GM12873 (cell line): ENCODE measurements around the gene STARD7.

Source experiments
- TF ChIP-seq, protein P1 (sequence below): IDR thresholded peaks from 2 replicates; pipeline ENCODE4 v1.5.1; 2012; ENCODE audit warnings: low read depth, mild to moderate bottlenecking, moderate library complexity, low read length, control low read depth; ENCODE audit not compliant: insufficient read depth; ENCODE audit errors: missing control alignments

Gene STARD7

DNA sequence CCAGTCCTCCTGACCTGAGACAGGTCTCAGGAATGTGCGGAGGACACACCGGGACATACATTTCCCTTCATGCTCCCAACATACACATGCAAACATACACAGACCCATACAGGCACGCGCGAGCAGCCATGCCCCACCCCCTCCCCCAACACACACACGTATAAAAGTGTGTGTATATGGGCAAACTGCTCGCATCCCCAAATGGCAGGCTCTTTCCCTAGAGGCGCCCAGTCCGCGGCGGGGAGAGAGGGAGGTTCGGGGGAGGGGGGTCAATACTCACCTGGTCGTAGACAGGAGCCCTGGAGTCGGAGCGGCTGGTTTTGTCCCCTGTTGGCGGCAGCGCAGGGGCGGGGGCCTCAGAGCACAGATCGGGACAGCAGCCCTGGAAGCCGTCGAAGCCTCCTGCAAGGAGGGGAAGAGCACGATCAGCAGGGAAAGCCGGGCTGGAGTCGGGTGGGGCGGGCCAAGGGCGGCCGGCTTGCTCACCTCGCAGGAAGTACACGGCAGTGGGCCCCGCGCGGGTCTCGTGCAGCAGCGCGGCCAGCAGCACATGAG lies 64.1 kb downstream of the STARD7 start:
- TF ChIP-seq, protein P1, sequence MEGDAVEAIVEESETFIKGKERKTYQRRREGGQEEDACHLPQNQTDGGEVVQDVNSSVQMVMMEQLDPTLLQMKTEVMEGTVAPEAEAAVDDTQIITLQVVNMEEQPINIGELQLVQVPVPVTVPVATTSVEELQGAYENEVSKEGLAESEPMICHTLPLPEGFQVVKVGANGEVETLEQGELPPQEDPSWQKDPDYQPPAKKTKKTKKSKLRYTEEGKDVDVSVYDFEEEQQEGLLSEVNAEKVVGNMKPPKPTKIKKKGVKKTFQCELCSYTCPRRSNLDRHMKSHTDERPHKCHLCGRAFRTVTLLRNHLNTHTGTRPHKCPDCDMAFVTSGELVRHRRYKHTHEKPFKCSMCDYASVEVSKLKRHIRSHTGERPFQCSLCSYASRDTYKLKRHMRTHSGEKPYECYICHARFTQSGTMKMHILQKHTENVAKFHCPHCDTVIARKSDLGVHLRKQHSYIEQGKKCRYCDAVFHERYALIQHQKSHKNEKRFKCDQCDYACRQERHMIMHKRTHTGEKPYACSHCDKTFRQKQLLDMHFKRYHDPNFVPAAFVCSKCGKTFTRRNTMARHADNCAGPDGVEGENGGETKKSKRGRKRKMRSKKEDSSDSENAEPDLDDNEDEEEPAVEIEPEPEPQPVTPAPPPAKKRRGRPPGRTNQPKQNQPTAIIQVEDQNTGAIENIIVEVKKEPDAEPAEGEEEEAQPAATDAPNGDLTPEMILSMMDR = no peak

DNA sequence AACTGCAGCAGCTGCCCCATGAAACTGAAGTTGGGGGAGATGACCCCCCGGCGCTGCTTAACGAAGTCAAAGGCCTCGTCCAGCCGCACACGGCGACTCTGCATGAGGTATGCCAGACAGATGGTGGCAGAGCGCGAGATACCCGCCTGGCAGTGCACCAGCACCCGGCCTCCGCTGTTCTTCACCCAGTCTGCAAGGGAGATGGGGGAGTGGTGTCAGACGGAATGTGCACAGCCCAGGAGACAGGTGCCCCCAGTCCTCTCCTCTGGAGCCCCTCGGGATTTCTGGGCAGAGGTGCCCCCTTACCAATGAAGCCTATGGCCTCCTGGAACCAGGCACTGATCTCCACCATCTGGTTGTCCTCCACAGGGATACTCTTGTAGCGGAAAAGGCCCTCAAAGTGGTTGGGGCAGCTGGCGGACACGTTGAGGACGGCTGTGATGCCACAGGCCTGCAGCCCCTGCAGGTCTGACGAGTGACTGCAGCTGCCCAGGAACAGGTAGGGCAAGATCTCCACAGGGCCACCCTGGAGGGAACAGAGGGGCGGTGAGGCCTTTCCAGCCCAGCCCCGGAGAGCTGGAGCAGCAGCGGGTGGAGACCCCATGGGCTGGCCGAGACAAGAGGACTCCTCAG lies 64.7 kb downstream of the STARD7 start:
- TF ChIP-seq, protein P1 = peak; percentile 60

DNA sequence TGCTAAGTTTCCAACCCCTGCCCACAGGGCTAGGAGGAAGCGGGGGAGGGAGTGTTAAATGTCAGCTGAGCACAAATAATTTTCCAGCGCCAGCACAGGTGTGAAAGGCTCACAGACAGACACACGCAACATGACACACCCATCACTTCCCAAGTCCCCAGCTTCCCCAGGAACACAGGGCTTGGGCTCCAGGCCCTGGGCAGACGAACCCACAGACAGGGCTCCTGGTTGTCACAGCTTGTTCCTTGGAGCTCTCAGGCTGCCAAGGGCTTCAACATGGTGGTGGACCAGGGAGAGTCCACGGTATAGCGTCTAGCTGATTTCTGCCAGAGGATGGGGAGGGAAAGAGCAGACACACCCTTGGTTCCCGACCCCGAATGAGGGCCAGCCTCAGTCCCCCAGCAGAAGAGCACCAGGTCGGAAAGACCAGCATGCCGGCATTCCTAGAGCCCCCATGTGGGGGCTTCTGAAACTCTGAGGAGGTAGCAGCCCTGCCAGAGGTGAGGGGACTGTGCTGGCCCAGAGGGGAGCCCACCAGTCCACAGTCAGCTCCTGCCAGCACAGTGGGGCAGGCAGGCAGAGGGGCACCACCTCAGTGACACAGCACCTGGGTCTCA lies 65.3 kb downstream of the STARD7 start:
- TF ChIP-seq, protein P1 = no peak

DNA sequence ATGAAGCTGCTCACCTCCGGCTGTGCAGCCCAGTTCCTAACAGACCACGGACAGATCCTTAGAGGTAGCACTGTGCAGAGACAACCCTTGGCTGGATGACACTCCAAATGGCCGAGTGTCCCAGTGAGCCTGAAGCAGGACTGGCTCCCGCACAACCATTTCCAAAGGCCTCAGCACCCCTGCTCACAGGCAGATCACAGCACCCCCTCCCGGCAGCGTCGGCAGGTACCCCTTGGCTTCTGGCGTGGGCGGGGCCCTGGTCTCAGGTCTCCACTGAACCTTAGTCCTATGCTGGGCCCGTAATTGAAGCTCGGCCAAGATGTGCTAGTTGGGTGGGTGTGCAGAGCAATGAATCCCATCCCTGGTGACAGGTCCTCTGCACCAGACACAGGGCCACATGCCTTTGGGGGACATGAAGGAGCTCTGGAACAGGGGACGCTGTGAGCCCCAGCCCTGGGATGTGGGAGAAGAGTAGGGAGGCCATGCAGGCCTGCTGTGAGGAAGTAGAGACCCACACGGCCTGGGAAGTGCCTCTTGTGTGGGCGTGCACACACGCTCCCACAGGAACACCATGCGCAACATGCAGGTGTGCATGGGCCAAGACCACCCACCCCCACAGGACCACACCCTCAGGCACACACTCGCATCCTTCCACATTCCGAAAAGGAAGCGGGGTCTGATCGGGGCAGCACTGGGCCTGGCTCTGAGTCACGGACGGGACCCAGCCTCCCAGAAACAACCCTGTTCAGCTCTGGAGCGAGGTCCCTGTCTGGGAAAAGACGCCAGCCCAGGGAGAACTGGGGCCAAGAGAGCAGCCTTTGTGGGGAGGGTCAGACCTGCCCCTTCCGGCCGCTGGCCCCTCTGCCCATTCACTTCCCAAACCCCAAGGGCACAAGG lies 66.2 kb downstream of the STARD7 start:
- TF ChIP-seq, protein P1 = peak; percentile 81

DNA sequence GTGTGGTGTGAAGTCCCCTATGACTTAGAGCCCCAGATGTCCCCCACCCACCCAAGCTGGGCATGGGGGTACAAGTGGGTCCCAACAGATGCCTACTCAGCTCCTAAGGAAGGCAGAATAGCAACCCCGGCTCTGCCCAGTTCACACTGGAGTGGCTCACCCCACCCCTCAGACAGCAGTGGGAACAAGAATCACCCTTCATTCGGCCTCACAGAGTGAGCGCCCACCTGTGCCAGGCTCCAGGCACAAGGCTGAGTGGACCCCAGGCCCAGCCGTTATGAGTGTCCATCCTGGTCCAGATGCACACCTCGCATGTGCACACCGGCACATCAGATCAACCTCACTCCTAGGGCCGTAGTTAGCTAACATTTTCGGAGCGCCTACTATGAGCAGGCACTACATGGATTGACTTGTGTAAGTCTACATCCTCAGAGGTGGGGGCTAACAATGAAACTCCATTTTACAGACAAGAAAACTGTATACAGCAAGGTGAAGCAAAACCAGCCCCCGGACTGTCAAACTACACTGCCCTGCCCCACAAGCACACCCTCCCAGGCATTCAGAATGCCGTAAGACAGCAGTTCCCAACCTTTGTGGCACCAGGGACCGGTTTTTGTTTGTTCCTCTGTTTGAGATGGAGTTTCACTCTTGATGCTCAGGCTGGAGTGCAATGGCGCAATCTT lies 67.5 kb downstream of the STARD7 start:
- TF ChIP-seq, protein P1 = no peak

DNA sequence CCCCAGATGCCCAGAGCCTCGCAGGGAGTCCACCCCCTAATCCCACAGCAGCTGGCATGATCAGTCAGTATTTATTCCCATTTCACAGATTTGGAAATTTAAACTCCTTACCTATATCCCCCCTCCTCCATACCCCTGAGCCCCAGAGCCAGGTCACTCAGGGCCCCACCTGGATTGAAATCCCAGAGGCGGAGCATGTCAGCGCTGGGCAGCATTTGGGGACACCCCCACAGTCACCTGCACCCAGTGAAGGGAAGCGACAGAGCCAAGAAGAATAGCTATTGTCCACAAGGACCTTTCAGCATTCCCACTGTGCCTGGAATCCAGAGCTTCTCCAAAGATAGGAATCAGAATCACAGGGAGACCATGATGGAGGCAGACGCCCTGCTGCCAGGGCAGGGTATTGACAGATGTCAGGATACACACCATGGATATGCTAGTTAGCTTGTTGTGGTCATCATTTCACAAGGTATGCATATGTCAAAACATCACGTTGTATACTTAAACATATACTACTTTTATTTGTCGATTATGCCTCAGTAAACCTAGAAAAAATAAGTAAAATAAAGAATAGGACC lies 69.4 kb downstream of the STARD7 start:
- TF ChIP-seq, protein P1 = peak; percentile 22
